Right lung (tissue), 5 donors: Measurements from ENCODE around the gene MGA. TPM values are rescaled to one million over a fixed set of nuclear protein-coding genes. Genes with fewer than 3 reads are reported as not detected.

Experiments
- DNase-seq, 2 donors: peaks; one replicate each; pipeline ENCODE4 v3.0.0-alpha.2; 2013
- polyA plus RNA-seq, 5 donors: library from polyadenylated mRNA; unstranded; fragments of 120-200 nt; gene quantifications; one replicate each; pipeline versions ENCODE4 v1.2.1 to v1.2.3, GENCODE V29; 2013; ENCODE audit warnings: inconsistent platforms in 1 of 5, low replicate concordance in 1 of 5; ENCODE audit not compliant: insufficient read length in 5 of 5, insufficient read depth in 1 of 5

MGA gene
- polyA plus RNA-seq, 5 donors, result 23.9 to 41.5 (median 35.3) TPM

GRCh38 chr15:41780727-41781126, 120.5 kb downstream of the MGA start:
- no peak for DNase-seq

- DNase-seq, result no peak
Measured at GRCh38 chr15:41782371-41783282, 122.4 kb downstream of the MGA start.

GRCh38 chr15:41783296-41783695, 123.1 kb downstream of the MGA start:
- no peak for DNase-seq

GRCh38 chr15:41788262-41788661, 128.1 kb downstream of the MGA start:
- no peak for DNase-seq

- DNase-seq, result no peak
Measured at GRCh38 chr15:41789236-41789635, 129.0 kb downstream of the MGA start.

GRCh38 chr15:41789662-41790061, 129.5 kb downstream of the MGA start:
- DNase-seq, result no peak

GRCh38 chr15:41790169-41790568, 130.0 kb downstream of the MGA start:
- DNase-seq, result no peak

- DNase-seq, result no peak
Measured at GRCh38 chr15:41790756-41791546, 130.7 kb downstream of the MGA start.

GRCh38 chr15:41791547-41791937, 131.3 kb downstream of the MGA start:
- no peak for DNase-seq

GRCh38 chr15:41792000-41792637, 131.9 kb downstream of the MGA start:
- DNase-seq, result no peak

- no peak for DNase-seq
Measured at GRCh38 chr15:41794081-41794480, 133.9 kb downstream of the MGA start.

- DNase-seq, result peak in 1 of 2 donors; percentile 52
Measured at GRCh38 chr15:41795996-41796856, 136.0 kb downstream of the MGA start.

GRCh38 chr15:41797201-41797944, 137.2 kb downstream of the MGA start:
- DNase-seq, result no peak

GRCh38 chr15:41798607-41799487, 138.6 kb downstream of the MGA start:
- no peak for DNase-seq

- no peak for DNase-seq
Measured at GRCh38 chr15:41799488-41799805, 139.2 kb downstream of the MGA start.

- no peak for DNase-seq
Measured at GRCh38 chr15:41801185-41801584, 141.0 kb downstream of the MGA start.

GRCh38 chr15:41801850-41802455, 141.7 kb downstream of the MGA start:
- DNase-seq, result no peak

GRCh38 chr15:41804361-41804760, 144.2 kb downstream of the MGA start:
- DNase-seq, result no peak
